Measurements from ENCODE around the gene GLB1L3.

DNA sequence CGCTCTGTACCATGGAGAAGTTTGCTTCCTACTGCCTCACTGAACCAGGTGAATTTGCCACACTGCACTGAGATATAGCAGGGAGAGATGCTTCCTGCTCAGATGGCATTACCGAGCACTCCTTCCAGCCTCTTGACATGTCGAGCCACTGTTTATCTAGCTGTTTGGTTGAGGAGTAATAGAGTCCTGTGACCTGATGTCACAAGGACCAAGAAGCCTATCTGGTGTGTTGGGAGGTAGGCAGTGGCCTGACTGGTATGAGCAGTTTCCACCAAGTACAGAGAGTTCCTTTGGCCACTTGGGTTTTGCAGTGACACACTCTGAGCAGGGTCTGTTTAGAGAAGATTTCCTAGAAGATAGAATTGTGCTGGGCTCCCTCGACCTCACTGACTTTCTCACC lies 17.6 kb upstream of the GLB1L3 start:
- TF ChIP-seq ZBTB7A (IDR thresholded peaks at IDR 0.05; ENCODE audit: low read depth) (no peak), USF1 (IDR thresholded peaks at IDR 0.05) (no peak), EP300 (IDR thresholded peaks at IDR 0.05; ENCODE audit: borderline replicate concordance) (no peak), TCF12 (IDR thresholded peaks at IDR 0.05; ENCODE audit: low read depth) (no peak), MAX (IDR thresholded peaks at IDR 0.05) (no peak), TAF1 (IDR thresholded peaks at IDR 0.05; ENCODE audit: low read depth) (no peak), RAD21 (IDR thresholded peaks at IDR 0.05; ENCODE audit: low read depth) (no peak), FOXM1 (IDR thresholded peaks at IDR 0.05; ENCODE audit: borderline replicate concordance, low read depth) (no peak), REST (IDR thresholded peaks at IDR 0.05; ENCODE audit: low read depth) (no peak)

Measured in Ishikawa (cell line).